A204.1 (cell line): ENCODE results near the gene AGMO.
"Not testable (repeated sequence)": the region's sequence is repeated elsewhere in the genome, so short reads cannot be mapped to it uniquely, and the experiment has no call there.

Experiments
- FAIRE-seq: peaks from 2 replicates; lab custom pipeline; 2012; peaks lifted over from hg19 to GRCh38; lab: Jason Lieb, UNC

AGMO gene

DNA sequence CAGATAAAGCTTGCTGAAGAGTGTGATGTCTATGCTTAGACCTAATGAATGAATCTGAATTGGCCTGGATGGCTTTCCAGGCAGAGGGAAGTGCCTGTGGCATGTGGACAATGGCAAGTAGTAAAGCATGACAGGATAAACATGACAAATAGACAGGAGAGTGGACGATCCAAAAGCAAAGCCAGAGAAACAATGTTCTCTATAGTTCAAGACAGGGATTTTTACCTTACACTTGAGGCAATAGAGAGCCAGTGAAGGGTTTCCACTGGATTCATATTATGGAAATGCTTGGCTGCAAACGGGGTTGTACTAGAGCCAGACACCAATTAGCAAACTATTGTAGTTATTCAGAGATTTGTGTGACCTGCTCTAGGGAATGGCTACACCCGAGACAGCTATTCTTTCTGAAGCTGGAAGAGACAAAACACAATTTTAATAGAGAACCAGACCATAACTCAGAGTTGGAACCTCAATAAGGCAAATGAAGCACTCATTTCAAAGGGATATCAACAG lies 2.3 kb downstream of the AGMO start:
- FAIRE-seq = no peak

DNA sequence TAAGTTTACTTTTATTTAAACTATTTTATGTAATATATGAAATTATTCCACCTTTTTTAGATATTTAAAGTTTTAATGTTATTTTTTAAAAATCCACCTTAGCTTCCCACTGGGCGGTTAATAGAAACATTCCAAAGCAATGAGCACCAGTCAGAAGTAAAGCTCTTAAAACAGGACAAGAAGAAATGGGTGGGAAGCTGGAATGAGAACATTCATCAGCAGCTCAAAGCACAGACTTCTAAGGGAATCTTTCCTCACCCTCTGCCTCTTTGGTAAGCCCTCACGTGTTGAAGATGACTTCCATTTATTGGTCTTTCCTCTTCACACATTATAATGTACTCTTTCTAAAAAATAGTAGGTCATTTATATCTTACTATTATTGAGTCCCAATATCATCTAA lies 3.1 kb downstream of the AGMO start:
- FAIRE-seq = no peak

DNA sequence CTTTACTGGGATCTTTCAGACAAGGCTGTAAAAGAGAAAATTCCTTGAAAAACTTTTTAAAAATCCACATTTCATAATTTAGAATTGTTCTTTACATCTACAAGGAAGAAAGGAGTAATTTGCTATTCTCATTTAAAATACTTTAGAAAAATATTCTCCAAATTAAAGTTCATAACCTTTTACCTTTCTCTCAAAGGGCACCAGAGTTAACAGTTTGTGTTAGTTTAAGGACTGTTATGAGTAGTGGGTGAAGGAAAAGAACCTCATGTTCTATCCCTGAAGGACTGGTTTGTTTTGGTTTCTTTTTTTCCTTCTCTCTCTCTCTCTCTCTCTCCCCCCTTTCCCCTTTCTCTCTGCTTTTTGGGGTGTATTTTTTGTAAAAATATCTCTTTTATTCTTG lies 4.1 kb downstream of the AGMO start:
- FAIRE-seq = no peak

DNA sequence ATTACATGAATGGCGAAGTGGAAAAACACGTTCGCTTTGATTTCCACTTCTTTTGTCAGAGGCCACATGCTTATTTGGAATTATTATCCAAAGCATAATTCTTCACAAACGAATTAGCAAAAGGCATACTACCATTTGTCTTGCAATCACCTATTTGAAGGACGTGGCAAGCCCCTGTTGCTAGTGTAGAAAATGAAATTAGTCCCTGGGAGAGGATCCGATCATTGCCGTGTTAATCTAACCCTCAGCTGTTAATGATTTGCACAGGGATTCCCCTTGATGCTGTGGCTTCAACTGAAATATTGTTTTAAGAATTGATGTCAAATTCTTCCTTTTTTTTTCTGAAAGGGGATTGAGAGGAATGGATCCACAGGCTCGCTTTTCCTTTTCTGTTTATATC lies 4.6 kb downstream of the AGMO start:
- no peak for FAIRE-seq

DNA sequence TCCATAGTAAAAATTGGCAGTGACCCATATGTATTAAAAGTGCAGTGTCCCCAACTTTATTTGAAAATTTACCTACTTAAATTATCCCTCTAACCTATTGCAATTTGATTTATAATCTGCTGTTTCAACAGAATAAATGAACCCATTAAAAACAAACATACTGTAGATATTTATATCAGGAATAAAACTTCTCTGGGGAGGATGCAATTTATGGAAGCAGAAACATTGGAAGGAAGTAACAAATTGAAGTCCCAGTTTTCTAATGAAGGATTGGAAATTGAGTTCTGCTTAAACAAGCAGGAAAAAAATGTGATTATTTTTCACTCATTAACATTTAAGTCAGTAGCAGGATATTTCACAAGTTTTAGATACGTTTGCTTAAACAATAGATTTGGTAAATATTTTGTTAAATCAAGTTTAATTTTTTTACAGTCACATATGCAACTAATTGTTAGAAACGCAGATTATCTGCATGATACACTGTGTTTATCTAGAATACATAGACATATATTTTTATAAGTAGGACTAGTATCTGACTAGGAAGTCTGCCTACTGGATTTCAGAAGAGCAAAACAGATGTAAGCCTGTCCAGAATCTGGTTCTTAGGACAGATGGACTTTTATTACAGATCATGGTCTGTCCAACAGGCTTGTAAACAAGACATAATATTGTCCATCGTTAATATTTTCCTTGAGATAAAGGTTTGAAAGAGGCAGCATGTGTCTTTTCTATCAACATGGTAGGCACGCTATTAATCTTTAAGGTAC lies 5.3 kb downstream of the AGMO start:
- FAIRE-seq = no peak

DNA sequence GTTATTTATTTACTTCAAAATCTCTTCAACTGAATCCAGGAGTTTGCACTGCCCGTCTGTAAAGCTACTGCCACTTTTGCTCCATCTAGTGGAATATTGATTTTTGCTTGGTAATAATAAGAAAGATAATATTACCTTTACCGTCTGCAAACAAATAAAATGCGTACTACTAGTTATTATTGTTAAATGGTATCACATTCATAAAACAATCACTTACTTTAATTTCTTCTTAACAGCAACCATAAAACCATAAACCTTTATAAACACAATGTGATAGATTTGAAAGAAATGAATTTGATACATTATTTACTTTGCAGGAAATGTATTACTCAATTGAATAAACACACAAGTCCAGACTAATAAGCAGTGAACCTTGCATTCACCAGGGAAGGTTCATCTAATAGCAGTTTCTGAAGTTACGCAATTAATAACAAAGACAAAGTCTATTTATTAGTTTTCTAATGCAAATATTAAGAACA lies 6.4 kb downstream of the AGMO start:
- FAIRE-seq = no peak

DNA sequence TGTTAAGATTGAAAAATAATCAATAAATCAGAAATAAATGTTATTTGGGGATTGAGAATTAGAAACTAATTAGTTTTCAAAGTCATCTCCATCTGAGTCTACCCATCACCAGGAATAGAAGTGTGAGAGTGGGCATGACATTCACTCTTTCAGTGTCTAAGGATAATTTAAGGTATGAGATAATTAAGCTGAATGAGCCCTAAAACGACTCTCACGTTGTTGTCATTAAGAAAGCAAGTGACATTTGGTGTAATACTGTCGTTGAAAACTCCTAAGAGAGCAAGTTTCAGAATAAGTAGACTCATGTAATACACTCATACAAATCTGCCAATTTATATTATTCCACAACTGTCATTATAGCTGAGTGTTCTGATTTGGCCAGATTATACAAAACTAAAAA lies 7.1 kb downstream of the AGMO start:
- no peak for FAIRE-seq

DNA sequence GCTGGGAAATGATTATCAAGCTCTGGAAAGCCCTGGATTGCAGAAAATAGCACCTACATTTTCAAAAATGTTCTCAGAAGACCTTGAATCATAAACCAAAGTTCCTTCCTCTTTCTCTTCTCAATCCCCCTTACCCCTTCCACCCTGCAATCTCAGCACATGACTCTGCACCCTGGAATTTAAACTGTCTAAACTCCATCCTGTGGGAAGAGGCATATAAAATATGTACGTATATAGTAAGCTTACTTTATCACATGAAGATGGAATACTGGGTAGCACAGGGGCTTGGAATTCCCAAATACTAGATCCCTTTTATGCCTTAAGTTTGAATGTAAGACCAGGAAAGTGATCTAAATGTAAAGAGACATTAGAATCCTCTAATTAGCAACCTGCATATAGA lies 7.7 kb downstream of the AGMO start:
- no peak for FAIRE-seq

DNA sequence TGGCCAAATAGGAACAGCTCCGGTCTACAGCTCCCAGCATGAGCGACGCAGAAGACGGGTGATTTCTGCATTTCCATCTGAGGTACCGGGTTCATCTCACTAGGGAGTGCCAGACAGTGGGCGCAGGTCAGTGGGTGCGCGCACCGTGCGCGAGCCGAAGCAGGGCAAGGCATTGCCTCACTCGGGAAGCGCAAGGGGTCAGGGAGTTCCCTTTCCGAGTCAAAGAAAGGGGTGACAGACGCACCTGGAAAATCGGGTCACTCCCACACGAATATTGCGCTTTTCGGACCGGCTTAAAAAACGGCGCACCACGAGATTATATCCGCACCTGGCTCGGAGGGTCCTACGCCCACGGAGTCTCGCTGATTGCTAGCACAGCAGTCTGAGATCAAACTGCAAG lies 14.5 kb downstream of the AGMO start:
- FAIRE-seq = not testable (repeated sequence)

DNA sequence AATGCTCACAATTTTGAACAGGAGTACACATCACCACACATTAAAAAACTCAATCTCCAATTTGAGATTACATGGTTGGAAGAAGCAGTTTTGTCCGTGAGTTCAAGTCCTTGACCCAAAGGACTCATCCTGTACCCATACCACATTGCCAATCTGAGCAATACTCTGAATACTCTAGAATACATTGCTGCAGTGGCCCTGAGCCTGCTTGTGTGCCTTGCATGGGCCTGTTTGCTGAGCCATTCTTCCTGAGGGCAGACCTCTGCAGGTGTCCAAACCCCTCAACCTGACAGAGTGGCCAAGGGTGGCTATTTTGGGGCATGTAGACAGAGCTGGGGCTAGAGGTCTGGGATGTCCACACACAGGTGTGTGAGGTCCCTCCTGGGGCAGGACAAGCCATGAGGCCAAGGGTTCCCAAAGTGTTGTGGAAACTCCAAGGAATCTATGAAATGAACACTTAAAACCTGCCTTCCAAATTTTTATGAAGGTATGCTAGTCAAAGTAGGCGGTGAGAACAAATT lies 15.5 kb downstream of the AGMO start:
- FAIRE-seq = no peak

DNA sequence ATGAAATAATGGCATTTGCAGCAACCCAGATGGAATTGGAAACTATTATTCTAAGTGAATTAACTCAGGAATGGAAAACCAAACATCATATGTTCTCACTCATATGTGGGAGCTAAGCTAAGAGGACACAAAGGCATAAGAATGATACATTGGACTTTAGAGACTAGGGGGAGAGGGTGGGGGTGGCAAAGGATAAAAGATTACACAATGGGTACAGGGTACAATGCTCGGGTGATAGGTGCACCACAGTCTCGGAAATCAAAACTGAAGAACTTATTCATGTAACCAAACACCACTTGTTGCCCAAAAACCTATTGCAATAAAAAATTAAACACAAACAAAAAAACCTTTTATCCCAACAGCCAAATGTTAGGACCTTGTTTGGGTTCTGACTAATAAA lies 17.8 kb downstream of the AGMO start:
- no peak for FAIRE-seq

DNA sequence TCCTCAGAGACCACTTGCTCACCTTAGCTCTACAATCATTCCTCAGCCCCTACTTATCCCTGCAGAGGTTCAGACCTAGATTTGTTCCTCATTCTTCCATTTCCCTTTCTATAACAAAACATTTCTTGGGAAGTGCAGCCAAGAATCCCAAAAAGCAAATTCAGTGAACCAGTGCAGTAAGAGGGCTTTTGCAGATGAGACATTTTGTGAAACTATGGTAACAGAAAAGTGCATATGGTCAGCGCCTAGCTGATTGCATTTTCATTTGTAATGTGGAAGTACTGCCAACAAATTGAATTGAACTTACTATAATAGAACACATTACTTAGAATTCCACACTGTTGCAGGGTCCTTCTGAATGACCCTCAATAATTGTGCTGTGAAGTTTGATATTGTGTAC lies 18.6 kb downstream of the AGMO start:
- FAIRE-seq = no peak

DNA sequence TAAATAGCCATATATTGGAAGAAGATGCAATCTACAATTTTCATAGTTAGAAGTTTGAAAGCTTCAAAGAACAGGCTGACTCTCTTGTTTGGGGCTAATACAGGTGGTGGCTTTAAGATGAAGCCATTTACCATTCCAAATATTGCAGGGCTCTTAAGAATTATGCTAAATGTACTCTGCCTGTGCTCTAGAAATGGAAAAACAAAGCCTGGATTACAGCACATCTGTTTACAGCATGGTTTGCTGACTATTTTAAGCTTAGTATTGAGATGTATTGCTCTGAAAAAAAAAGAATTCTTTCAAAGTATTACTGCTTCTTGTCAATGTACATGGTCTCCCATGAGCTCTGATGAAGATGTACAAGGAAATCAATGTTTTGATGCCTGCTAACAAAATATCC lies 34.2 kb downstream of the AGMO start:
- no peak for FAIRE-seq

DNA sequence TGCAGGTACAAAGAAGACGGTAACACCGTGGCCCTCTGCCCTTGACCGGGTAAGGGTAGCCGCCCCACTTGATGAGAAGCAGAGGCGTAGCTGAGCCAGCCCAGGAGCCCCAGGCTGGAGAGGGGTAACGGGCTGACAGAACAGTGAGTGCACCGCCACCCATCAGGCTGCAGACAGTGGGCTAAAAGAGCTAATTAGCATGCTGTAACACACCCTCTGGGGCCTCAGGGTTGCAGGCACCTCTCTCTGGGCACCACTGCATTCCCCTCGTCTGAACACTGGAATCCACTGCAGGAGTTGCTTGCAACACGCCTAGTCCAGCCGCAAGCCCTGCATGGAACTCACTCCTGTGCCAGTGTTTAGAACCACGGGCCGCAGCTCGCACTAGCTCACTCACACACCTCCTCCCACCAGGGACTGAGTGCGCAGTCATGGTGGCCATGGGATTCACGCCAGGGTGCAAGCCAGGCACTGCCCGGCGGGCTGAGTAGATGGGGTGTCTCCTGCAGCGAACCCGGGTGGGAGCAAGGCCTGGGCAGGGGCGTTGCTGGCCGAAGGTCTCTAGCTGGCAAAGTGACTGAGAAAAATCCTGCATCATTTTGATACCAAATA lies 36.1 kb downstream of the AGMO start:
- FAIRE-seq = no peak

DNA sequence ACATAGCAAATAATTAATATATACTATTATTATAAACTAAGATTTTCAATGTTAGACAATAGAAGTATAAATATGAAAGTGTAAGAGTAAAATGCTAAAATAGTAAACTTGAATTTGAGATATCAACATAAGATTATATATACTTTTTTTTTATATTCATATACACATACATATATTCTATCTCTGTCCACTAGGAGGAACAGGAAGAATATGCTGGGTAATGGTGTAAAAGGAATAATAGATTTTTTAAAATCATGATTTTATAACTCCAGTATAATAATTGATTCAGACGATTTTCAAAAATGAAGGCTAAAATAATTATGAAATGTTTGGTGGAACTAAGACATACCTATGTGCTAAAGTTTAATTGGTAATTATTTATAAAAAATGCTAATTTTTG lies 37.7 kb downstream of the AGMO start:
- peak; percentile 98 for FAIRE-seq

DNA sequence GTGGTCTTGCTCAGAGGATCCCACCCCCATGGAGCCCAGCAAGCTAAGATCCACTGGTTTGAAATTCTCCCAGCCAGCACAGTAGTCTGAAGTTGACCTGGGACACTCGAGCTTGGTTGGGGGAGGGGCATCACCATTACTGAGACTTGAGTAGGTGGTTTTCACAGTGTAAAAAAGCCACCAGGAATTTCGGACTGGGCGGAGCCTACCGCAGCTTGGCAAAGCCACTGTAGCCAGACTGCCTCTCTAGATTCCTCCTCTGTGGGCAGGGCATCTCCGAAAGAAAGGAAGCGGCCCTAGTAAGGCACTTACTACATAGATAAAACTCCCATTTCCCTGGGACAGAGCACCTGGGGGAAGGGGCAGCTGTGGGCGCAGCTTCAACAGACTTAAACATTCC lies 44.0 kb downstream of the AGMO start:
- FAIRE-seq = not testable (repeated sequence)

DNA sequence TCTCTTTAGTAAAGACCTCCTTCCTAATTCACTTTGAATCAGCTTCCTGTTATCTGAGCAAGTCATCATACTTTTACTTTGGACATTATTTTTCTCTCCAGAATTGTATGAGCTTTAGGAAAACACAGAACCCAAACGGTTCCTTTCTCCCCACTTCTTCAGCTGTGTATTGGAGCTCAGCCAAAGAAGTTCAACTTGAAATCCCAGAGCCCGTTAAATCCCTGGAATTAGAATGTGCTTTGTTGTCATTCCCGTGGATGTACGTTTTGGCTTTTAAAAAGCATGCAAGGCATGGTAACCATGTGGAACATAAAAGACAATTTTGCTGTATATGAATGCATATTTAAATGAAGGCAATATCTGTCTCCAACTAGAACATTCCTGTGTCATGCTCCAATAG lies 46.6 kb downstream of the AGMO start:
- no peak for FAIRE-seq

DNA sequence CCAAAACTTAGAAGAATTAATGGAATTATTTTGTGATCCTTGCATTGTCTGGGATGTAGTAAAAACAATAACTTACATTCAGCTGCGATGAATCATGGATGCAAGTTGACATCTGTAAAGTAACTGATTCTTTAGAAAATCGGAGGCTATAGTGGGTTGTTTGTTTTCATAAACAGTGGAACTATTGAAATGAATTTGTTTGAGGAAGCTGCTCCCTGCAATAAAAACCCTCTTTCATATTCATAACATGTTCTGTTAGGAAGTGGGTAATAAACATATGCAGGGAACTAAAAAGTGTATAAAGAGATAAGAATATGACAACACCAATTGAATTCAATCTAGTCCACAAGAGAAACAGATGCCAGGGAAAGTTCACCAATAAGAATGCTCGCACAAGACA lies 53.6 kb downstream of the AGMO start:
- FAIRE-seq = peak; percentile 99

DNA sequence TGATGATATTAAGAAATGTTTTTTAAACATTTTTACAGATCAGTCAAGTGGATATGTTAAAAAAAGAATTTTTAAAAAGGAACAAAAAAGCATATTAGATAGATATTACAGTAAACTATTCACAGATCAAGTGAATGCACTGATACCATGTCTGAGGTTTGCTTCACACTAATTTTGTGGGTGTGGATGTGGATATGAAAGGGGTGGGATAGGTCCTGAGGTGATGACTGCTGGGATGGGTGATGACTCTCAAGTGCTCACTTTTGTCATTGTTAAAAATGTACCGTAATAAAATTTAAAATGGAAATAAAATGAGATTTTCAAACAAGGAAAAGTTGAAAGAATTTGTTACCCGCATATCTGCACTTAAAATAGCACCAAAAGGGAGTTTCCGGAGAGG lies 54.1 kb downstream of the AGMO start:
- FAIRE-seq = no peak

DNA sequence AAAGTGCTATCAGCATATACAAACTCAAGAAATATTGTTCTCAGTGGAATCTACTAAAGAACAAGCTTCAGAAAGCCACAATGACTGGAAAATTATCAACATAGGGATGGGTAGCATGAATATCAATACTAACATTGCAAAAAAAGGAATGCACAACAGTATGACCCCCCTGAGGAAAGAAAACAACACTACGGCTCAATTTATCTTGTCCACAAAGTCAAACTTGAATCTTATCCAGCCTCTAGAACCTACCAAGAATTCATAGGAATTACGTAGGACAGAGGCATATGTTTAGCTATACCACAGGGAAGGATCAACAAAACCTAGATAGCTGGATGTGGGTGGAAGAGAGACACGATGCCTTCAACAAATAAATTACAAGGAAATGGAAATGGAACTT lies 54.6 kb downstream of the AGMO start:
- FAIRE-seq = no peak

DNA sequence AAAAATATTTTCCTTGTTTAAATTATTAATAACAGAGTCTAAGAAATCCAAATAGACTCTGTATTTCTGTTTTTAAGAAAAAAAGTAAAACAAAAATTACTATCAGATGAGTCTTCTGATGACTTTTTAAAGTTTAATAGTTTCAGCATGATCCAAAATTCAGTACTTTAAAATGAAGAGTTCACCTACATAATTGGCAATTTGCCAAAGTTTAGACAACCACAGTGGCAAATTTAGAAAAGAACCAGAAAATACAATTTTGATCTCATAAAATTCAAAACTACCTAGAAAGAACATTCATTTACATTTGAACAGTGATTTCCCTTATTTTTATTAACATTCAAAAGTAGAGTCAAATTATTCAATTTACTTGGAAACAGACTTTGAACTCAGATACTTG lies 56.1 kb downstream of the AGMO start:
- no peak for FAIRE-seq

DNA sequence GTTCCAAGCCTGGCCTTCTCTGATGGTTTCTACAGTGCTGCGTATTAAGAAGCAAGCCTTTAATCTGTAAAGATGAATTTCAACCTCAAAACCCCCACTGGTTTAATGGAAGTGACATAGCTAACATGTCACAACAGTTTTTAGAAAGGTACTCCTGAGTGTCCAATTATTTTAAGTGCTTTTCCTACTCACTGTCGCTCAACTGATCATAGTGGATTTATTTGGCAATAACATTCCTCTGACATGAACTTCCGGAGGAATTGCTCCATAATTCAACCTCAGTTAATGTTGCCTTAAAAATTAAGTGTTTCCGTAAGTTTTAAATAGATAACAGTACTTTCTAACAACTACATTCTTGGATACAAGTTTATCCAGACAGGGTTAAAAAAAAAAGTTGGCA lies 57.5 kb downstream of the AGMO start:
- FAIRE-seq = no peak

DNA sequence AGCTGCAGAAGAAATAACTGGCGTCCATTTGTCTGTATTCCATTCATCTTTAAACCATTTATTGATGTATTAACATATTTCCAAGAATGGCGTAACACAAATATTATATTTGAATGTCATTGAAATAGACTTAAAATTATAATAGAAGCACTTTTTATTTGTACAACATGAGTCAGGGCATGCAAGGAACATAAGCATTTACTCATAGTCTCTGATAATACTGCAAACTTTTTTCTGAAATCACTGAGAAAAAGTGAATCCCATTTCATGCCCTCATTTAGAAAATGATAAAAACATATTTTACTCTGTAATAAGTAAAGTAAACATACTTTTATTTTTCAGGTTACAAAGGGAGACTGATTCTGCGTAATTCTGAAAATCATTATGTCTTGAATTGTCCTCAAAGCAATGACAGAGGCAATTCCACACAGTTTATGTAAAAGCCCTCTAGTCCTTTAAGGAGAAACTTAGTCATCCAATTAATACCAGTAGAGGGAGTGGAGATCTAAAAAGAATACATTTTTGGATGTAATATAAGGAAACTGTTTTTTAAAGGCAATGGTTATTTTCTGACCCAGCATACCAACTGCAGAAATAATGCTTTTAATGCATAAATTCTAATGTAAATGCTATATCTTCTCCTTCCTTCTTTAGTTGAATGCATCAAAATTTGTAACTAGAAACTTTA lies 58.1 kb downstream of the AGMO start:
- FAIRE-seq = peak; percentile 99
